ENCODE results near the gene ZNF525.

GRCh38 chr19:53374288-53374687 is 8.8 kb downstream of the ZNF525 start:
- TF ChIP-seq, protein P1, sequence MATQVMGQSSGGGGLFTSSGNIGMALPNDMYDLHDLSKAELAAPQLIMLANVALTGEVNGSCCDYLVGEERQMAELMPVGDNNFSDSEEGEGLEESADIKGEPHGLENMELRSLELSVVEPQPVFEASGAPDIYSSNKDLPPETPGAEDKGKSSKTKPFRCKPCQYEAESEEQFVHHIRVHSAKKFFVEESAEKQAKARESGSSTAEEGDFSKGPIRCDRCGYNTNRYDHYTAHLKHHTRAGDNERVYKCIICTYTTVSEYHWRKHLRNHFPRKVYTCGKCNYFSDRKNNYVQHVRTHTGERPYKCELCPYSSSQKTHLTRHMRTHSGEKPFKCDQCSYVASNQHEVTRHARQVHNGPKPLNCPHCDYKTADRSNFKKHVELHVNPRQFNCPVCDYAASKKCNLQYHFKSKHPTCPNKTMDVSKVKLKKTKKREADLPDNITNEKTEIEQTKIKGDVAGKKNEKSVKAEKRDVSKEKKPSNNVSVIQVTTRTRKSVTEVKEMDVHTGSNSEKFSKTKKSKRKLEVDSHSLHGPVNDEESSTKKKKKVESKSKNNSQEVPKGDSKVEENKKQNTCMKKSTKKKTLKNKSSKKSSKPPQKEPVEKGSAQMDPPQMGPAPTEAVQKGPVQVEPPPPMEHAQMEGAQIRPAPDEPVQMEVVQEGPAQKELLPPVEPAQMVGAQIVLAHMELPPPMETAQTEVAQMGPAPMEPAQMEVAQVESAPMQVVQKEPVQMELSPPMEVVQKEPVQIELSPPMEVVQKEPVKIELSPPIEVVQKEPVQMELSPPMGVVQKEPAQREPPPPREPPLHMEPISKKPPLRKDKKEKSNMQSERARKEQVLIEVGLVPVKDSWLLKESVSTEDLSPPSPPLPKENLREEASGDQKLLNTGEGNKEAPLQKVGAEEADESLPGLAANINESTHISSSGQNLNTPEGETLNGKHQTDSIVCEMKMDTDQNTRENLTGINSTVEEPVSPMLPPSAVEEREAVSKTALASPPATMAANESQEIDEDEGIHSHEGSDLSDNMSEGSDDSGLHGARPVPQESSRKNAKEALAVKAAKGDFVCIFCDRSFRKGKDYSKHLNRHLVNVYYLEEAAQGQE (IDR thresholded peaks at IDR 0.05; ENCODE audit: low read depth, low read length): no peak
- TF ChIP-seq USF1 (IDR thresholded peaks at IDR 0.05; ENCODE audit: borderline replicate concordance, low read depth): no peak
